Neural cell (in vitro differentiated cells): ENCODE data around the gene MAST4.

ENCODE experiments used
- CTCF ChIP-seq: fragments of 450-650 bp; IDR thresholded peaks from 2 replicates; pipeline ENCODE4 v1.5.1; 2014; ENCODE audit warnings: antibody characterized with exemption, mild to moderate bottlenecking, moderate library complexity; ENCODE audit not compliant: poor library complexity, severe bottlenecking
- EP300 ChIP-seq: fragments of 450-650 bp; conservative IDR thresholded peaks from 2 replicates; pipeline ENCODE4 v1.6.1; 2014; ENCODE audit warnings: antibody characterized with exemption, mild to moderate bottlenecking, moderate library complexity; ENCODE audit not compliant: poor library complexity, severe bottlenecking
- TAF1 ChIP-seq: IDR thresholded peaks from 2 replicates; pipeline ENCODE4 v1.6.1; 2012; ENCODE audit warnings: low read depth
- TF ChIP-seq, protein P1 (sequence below): IDR thresholded peaks from 2 replicates; pipeline ENCODE4 v1.6.1; 2012; ENCODE audit warnings: borderline replicate concordance

DNA sequence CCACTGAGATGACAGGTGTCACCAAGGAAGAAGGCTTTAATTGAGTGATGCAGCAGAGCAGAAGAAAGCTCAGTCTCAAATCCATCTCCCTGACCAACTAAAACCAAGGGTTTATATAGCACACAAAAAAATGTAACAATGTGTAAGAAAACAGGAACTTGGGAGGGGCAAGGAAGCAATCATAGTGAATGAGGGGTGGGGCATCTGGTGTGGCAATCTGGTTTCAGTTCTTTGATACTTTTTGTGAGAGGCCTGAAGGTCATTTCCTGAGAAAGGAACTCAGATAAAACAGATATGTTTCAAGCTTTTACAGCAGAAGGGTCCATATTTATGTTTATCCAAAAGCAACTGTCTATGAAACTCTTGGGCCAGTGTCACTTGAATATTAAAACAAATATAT, 580.7 kb downstream of the MAST4 start:
- no peak for TF ChIP-seq TAF1
- TF ChIP-seq CTCF, result no peak
- TF ChIP-seq EP300, result no peak
- TF ChIP-seq, protein P1, sequence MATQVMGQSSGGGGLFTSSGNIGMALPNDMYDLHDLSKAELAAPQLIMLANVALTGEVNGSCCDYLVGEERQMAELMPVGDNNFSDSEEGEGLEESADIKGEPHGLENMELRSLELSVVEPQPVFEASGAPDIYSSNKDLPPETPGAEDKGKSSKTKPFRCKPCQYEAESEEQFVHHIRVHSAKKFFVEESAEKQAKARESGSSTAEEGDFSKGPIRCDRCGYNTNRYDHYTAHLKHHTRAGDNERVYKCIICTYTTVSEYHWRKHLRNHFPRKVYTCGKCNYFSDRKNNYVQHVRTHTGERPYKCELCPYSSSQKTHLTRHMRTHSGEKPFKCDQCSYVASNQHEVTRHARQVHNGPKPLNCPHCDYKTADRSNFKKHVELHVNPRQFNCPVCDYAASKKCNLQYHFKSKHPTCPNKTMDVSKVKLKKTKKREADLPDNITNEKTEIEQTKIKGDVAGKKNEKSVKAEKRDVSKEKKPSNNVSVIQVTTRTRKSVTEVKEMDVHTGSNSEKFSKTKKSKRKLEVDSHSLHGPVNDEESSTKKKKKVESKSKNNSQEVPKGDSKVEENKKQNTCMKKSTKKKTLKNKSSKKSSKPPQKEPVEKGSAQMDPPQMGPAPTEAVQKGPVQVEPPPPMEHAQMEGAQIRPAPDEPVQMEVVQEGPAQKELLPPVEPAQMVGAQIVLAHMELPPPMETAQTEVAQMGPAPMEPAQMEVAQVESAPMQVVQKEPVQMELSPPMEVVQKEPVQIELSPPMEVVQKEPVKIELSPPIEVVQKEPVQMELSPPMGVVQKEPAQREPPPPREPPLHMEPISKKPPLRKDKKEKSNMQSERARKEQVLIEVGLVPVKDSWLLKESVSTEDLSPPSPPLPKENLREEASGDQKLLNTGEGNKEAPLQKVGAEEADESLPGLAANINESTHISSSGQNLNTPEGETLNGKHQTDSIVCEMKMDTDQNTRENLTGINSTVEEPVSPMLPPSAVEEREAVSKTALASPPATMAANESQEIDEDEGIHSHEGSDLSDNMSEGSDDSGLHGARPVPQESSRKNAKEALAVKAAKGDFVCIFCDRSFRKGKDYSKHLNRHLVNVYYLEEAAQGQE, result no peak
